WI38 (cell line): ENCODE results near the gene ZFYVE21.
"Not testable (repeated sequence)": the region's sequence is repeated elsewhere in the genome, so short reads cannot be mapped to it uniquely, and the experiment has no call there.

ENCODE experiments used
- H3K4me3 ChIP-seq: 2 replicates; pipeline ENCODE4 v1.5.1; 2011; ENCODE audit warnings: low read depth, mild to moderate bottlenecking, control low read depth, low read length
- TF ChIP-seq, protein P1 (sequence below): IDR thresholded peaks from 2 replicates; pipeline ENCODE4 v1.5.1; 2012; ENCODE audit warnings: low read depth, mild to moderate bottlenecking, control low read depth, low read length

ZFYVE21 gene

DNA sequence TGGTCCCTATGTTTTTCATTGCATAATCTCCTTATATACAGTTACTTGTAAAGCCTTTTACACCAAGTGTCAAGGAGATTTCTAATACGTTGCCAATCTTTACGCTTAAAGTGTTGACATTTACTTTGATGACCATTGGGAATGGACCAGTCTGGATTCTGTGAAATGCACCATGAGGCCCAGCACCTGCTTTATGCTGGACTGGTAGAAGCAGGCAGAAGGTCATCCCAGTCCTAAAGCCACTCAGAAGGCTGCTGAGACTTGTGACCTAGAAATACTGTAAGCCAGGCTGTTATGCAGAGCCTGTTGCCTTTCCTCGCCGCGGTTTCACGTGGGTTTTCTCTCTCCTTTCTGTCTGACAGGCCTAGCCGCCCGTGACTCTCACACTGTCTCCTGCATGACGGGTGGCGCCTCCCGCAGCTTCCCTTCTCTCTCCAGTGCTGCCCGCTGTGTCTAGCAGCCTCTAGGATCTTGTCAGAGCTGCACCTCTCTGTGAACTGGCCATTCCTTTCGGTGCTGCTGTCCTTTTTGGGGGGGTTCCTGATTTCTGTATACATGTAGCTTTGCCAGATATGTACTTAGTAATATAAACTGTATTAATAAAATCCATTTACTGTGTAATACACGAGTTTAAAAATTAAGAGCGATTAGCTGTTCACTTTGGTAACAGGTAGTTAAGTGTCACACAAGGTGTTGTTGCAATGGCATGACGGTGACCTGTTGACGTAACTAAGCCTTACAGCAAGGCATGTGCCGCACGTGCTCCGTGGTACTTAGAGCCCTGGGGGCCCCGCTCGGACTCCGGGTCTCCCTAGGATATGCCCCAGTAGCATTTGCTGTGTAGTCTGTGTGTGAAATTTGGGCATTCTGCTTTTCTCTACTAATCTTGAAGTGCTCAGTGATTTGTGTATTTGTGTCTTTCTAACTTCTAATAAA is 30.1 kb upstream of the ZFYVE21 start:
- TF ChIP-seq, protein P1, sequence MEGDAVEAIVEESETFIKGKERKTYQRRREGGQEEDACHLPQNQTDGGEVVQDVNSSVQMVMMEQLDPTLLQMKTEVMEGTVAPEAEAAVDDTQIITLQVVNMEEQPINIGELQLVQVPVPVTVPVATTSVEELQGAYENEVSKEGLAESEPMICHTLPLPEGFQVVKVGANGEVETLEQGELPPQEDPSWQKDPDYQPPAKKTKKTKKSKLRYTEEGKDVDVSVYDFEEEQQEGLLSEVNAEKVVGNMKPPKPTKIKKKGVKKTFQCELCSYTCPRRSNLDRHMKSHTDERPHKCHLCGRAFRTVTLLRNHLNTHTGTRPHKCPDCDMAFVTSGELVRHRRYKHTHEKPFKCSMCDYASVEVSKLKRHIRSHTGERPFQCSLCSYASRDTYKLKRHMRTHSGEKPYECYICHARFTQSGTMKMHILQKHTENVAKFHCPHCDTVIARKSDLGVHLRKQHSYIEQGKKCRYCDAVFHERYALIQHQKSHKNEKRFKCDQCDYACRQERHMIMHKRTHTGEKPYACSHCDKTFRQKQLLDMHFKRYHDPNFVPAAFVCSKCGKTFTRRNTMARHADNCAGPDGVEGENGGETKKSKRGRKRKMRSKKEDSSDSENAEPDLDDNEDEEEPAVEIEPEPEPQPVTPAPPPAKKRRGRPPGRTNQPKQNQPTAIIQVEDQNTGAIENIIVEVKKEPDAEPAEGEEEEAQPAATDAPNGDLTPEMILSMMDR = no peak
- H3K4me3 ChIP-seq = no peak overlapping the region

DNA sequence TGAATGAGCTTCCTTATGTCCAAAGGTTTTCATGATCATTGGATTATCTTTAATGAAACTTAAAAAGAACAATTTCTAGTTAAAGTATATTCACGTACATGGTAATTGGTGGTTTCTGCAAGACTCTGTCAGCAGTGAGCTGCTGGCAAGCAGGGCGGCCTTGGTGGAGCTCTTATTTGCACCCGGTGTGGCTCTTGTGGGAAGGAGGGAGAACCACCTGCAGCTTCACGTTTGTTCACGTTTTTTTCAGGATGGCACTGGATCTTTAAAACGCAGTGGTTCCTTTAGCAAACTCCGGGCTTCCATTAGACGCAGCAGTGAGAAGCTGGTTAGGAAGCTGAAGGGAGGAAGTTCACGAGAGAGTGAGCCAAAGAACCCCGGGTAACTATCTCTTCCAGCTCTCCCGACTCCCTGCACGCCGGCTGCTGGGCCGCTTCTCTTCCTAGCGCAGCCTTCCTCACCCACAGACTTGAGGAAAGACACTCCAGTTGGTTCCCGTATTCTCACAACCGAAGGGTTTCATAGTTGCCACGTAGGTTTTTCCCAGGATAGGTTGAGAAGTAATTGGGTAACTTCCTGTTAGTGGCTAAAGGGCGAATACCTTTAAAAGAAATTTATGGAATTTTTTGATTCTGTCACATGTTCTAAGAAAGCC is 28.7 kb upstream of the ZFYVE21 start:
- H3K4me3 ChIP-seq = no peak overlapping the region
- TF ChIP-seq, protein P1 = no peak

DNA sequence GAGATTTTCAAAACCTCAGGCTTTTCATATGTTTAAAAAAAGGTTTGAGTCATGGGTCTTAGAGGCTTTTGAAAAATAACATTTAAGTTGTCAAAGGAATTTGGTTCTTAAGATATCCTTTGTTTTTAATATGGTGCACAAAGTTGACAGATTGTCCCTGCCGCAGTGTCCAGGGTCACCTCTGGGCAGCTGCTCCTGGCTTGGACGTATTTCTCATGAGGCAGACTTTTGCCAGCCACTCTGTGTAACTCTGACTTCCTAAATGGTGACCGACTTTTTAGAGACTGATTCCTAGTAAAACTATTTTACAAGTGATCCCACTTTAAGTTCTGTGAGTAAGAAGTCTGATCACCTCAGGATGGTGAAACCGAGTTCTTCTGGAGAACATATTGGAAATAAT is 27.9 kb upstream of the ZFYVE21 start:
- no peak overlapping the region for H3K4me3 ChIP-seq
- TF ChIP-seq, protein P1 = no peak

DNA sequence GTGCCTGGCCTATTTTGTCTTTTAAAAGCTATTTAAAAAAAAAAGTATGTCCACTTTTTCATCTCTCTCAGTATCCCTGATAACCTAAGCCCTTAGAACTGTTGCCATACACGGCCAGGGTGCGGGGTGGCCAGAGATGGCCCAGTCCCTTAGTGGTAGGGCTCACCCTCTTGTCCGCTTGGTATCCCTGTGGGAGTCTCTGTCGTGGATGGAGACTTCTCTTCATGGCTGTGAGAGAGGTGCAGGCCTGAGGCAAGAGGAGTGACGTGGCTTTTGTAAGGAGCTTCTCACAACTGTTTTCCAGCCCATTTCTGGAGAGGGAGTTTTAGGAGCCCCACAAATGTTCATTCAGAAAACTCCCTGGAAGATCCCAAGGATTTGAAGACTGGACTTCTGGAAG is 27.2 kb upstream of the ZFYVE21 start:
- TF ChIP-seq, protein P1 = no peak
- H3K4me3 ChIP-seq = no peak overlapping the region

DNA sequence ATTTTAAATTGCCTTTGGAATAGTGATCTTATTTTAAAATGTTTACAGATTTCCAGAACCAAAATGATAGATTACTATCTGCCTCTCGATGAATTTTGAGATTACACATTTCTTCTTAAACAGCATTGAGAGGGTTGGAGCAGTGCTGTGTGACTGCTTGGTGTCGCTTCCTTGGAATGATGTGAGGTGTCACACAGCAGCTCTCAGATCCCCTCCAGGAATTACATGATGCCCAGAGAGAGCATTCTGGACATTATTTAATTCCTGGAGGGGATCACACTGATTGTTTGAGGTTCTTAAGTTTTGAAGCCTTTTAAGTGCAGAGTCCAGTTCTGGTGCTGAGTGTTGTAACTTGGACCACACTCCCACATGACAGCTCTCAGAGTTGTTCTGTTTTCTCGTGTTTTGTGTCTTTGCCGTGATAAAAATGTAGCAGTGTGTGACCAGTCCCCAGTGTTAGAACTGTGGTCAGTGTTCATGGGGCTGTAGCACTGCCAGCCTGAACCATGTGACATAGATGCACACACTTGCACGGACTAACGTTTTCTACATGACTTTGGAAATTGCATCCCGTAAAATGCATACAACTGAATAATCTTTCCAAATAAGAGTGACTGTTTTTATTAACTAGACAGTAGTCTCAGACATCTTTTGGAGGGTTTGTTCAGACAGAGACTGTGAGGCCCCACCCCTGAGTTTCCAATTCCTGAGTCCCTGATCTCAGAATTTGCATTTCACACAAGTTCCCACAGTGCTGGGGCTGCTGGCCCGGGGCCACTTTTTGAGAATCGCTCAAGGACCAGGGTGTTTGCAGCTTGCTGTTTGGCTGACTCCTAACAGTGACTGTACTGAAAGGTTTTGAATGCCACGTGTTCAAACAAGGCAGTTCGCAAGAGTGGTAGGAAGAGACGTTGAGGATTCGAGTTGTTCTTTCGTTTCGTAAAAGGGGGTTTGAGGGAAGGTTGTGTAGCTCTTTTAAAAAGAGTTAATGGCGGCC is 26.4 kb upstream of the ZFYVE21 start:
- TF ChIP-seq, protein P1 = no peak
- H3K4me3 ChIP-seq = no peak overlapping the region

DNA sequence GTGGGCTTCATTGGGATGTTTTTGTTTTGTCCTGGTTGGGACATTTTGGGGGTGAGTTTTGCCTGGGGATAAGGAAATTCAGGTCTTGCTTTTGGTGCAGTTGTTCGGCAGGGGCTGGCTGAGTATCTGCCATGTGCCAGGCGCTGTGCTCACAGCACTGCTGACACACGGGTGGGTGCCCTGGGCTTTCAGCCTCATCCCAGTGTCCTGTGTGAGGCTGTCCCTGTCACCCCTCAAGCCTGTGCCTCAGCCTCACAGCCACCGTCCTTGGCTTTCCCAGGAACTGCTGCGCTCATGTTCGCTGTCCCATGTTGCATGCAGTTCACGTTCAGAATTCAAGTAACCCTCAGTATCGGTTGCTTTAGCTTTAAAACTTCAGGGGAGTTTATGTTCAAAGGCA is 25.3 kb upstream of the ZFYVE21 start:
- TF ChIP-seq, protein P1 = no peak
- no peak overlapping the region for H3K4me3 ChIP-seq

DNA sequence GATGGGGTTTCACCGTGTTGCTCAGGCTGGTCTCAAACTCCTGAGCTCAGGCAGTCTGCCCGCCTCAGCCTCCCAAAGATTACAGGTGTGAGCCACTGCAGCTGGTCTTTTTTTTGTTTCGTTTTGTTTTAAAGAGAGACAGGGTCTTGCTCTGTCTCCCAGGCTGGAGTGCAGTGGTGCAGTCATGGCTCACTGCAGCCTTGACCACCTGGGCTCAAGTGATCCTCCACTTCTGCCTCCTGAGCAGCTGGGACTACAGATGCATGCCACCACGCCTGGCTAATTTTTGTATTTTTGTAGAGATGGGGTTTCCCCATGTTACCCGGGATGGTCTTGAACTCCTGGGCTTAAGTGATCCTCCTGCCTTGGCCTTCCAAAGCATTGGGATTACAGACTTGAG is 24.0 kb upstream of the ZFYVE21 start:
- not testable (repeated sequence) for H3K4me3 ChIP-seq
